HepG2 (cell line): ENCODE data around the gene EIF3L. TPM values are rescaled to one million over a fixed set of nuclear protein-coding genes. Genes with fewer than 3 reads are reported as not detected.
A peak's percentile ranks its signal among the peaks of the same experiment; 100 is the strongest.

Experiments
- ATAC-seq: fragments of 200-7000 bp; cut with Tn5 transposase; 3 replicates; pipeline ENCODE4 v1.9.1; 2020; ENCODE audit warnings: mild to moderate bottlenecking, moderate library complexity
- BruUV-seq: library from RNA; stranded (reverse); fragments of 400-500 nt; replicated peaks from 2 replicates; lab custom pipeline; 2021; lab: Mats Ljungman, UMichigan
- CTCF ChIA-PET: fragments of 300-600 bp; formaldehyde crosslinking; extraction: SDS; loops from one replicate; lab custom pipeline; 2021; ENCODE audit warnings: low total read pairs, inconsistent platforms, low intra/inter-chr PET ratio; lab: Yijun Ruan, JAX
- POLR2A ChIA-PET: fragments of 350-600 bp; sonication (Branson Sonifier 250); formaldehyde crosslinking; loops from one replicate; lab custom pipeline; 2020; ENCODE audit warnings: antibody characterized with exemption, inconsistent platforms; lab: Yijun Ruan, JAX
- DNase-seq: peaks from one replicate; pipeline ENCODE4 v3.0.0-alpha.2; 2015; ENCODE audit warnings: low spot score
- FAIRE-seq: peaks from 3 replicates; lab custom pipeline; 2011; peaks lifted over from hg19 to GRCh38; lab: Jason Lieb, UNC
- H2AFZ ChIP-seq: one replicate; pipeline ENCODE4 v1.6.1; 2011; ENCODE audit warnings: low read length, inconsistent platforms
- H3K27ac ChIP-seq: fragments of 300-600 bp; 3 replicates; pipeline ENCODE4 v1.8.0; 2011; ENCODE audit warnings: mixed run types, mild to moderate bottlenecking, mixed read lengths, low read length, inconsistent platforms; ENCODE audit not compliant: insufficient read depth; ENCODE audit errors: extremely low read length
- H3K27me3 ChIP-seq, 2 experiments: fragments of 200-600 bp in 1 of 2; 2 replicates in 1 of 2; 3 replicates in 1 of 2; pipeline versions ENCODE4 v1.6.0 to v1.8.0; 2011; ENCODE audit warnings: low read length in 2 of 2, mild to moderate bottlenecking in 2 of 2, moderate library complexity in 2 of 2, inconsistent platforms in 1 of 2; ENCODE audit not compliant: insufficient read depth in 2 of 2, control insufficient read depth in 1 of 2
- H3K36me3 ChIP-seq, 2 experiments: fragments of 200-600 bp in 1 of 2; replicated peaks in 1 of 2; 2 replicates in 1 of 2; 3 replicates in 1 of 2; pipeline versions ENCODE4 v1.5.1 to v1.8.0; 2011; ENCODE audit warnings: low read length in 2 of 2, inconsistent platforms in 1 of 2; ENCODE audit not compliant: insufficient read depth in 2 of 2, control insufficient read depth in 1 of 2
- H3K4me1 ChIP-seq: 2 replicates; pipeline ENCODE4 v1.5.1; 2012; ENCODE audit warnings: low read length, inconsistent platforms; ENCODE audit not compliant: insufficient read depth
- H3K4me2 ChIP-seq: 2 replicates; pipeline ENCODE4 v1.6.0; 2011; ENCODE audit warnings: low read depth, low read length, inconsistent platforms
- H3K4me3 ChIP-seq, 3 experiments: fragments of 200-600 bp in 1 of 3; sonication (generic), shearing (Covaris generic) in 1 of 3; replicated peaks in 1 of 3; 2 replicates each; pipeline ENCODE4 v1.5.1; 2011 to 2016; ENCODE audit warnings: low read length in 3 of 3, inconsistent platforms in 2 of 3, low read depth in 2 of 3, mild to moderate bottlenecking in 2 of 3, control low read depth in 1 of 3, mixed read lengths in 1 of 3; ENCODE audit not compliant: insufficient read depth in 1 of 3
- H3K79me2 ChIP-seq: one replicate; pipeline ENCODE4 v1.6.1; 2011; ENCODE audit warnings: low read length, inconsistent platforms; ENCODE audit not compliant: insufficient read depth
- H3K9ac ChIP-seq: 2 replicates; pipeline ENCODE4 v1.6.0; 2011; ENCODE audit warnings: mild to moderate bottlenecking, low read depth, low read length, inconsistent platforms; ENCODE audit not compliant: insufficient read depth
- H3K9me3 ChIP-seq: 2 replicates; pipeline ENCODE4 v1.5.1; 2012; ENCODE audit warnings: mild to moderate bottlenecking, low read length
- H4K20me1 ChIP-seq: 2 replicates; pipeline ENCODE4 v1.6.0; 2011; ENCODE audit warnings: inconsistent platforms, mild to moderate bottlenecking, low read length, moderate library complexity; ENCODE audit not compliant: insufficient read depth
- ATRX ChIP-seq: sonication (generic); formaldehyde crosslinking; IDR thresholded peaks from 2 replicates; pipeline ENCODE4 v1.4.0; 2020; ENCODE audit warnings: missing genetic modification reagents, borderline replicate concordance
- CHD2 ChIP-seq: IDR thresholded peaks from 2 replicates; pipeline ENCODE4 v1.6.1; 2011; ENCODE audit warnings: low read depth, low read length, improper control_type of control experiment
- CHD4 ChIP-seq: fragments of 200-600 bp; sonication (generic); IDR thresholded peaks from 2 replicates; pipeline ENCODE4 v1.7.0; 2017; ENCODE audit warnings: mild to moderate bottlenecking, low read length, borderline replicate concordance
- CREM ChIP-seq, 2 experiments: sonication (generic) in 1 of 2; formaldehyde crosslinking in 1 of 2; IDR thresholded peaks; 2 replicates each; pipeline versions ENCODE4 v1.4.0 to v1.6.1; 2016 to 2020; ENCODE audit warnings: antibody characterized with exemption in 1 of 2, mild to moderate bottlenecking in 1 of 2, missing genetic modification reagents in 1 of 2
- DNMT1 ChIP-seq: sonication (generic); formaldehyde crosslinking; IDR thresholded peaks from 2 replicates; pipeline ENCODE4 v1.5.1; 2020; ENCODE audit warnings: mild to moderate bottlenecking, missing genetic modification reagents
- HOXA3 ChIP-seq: sonication (generic); formaldehyde crosslinking; IDR thresholded peaks from 2 replicates; pipeline ENCODE4 v1.5.0; 2020; ENCODE audit warnings: missing genetic modification reagents
- KDM3A ChIP-seq: IDR thresholded peaks from 2 replicates; pipeline ENCODE4 v1.6.1; 2018; ENCODE audit warnings: low read depth, missing compliant biosample characterization
- KMT2A ChIP-seq: sonication (generic); formaldehyde crosslinking; IDR thresholded peaks from 2 replicates; pipeline ENCODE4 v1.4.0; 2020; ENCODE audit warnings: missing genetic modification reagents
- NR2F2 ChIP-seq: IDR thresholded peaks from 2 replicates; pipeline ENCODE4 v1.6.1; 2012; ENCODE audit warnings: low read depth, inconsistent platforms, borderline replicate concordance
- POGK ChIP-seq: sonication (generic); formaldehyde crosslinking; conservative IDR thresholded peaks from 2 replicates; pipeline ENCODE4 v1.8.0; 2022; ENCODE audit warnings: mild to moderate bottlenecking, moderate library complexity, missing genetic modification reagents
- RXRA ChIP-seq: sonication (generic); formaldehyde crosslinking; IDR thresholded peaks from 2 replicates; pipeline ENCODE4 v1.5.1; 2020; ENCODE audit warnings: missing genetic modification reagents
- SIX4 ChIP-seq: sonication (generic); formaldehyde crosslinking; IDR thresholded peaks from 2 replicates; pipeline ENCODE4 v1.4.0; 2020; ENCODE audit warnings: missing genetic modification reagents
- SP5 ChIP-seq: IDR thresholded peaks from 2 replicates; pipeline ENCODE4 v1.6.1; 2016; ENCODE audit warnings: low read depth, borderline replicate concordance
- ZBTB4 ChIP-seq: sonication (generic); formaldehyde crosslinking; IDR thresholded peaks from 2 replicates; pipeline ENCODE4 v1.4.0; 2020; ENCODE audit warnings: missing genetic modification reagents, mild to moderate bottlenecking, borderline replicate concordance
- ZNF510 ChIP-seq: sonication (generic); formaldehyde crosslinking; IDR thresholded peaks from 2 replicates; pipeline ENCODE4 v1.4.0; 2020; ENCODE audit warnings: low read depth, mild to moderate bottlenecking, missing genetic modification reagents
- ZNF605 ChIP-seq: sonication (generic); formaldehyde crosslinking; IDR thresholded peaks from 2 replicates; pipeline ENCODE4 v1.8.0; 2022; ENCODE audit warnings: mild to moderate bottlenecking, missing genetic modification reagents
- ZNF737 ChIP-seq: sonication (generic); formaldehyde crosslinking; IDR thresholded peaks from 2 replicates; pipeline ENCODE4 v1.5.0; 2020; ENCODE audit warnings: missing genetic modification reagents, mild to moderate bottlenecking, borderline replicate concordance
- WGBS: methylation state at CpG from one replicate; pipeline ENCODE4 v1.1.6; 2017; ENCODE audit warnings: low lambda C conversion rate; 5-methylcytosine and 5-hydroxymethylcytosine counted together
- in situ Hi-C: cut with HindIII; loops from 2 replicates; pipeline ENCODE4 v1.10.0; 2017; ENCODE audit warnings: low pct_unique_long_range_greater_than_20kb; ENCODE audit not compliant: extremely low pct_ligation_motif_present
- intact Hi-C: fragments of 100-400 bp; cut with micrococcal nuclease; formaldehyde crosslinking; loops from one replicate; pipeline ENCODE4 v1.10.0; 2022; ENCODE audit not compliant: unreplicated experiment
- polyA plus RNA-seq, 8 experiments: library from polyadenylated mRNA; depleted of rRNA in 3 of 8; stranded (reverse) in 7 of 8; unstranded in 1 of 8; fragments of >200 nt; fragmentation: Illumina TruSeq in 4 of 8; extraction: Trizol in 4 of 8; gene quantifications; 2 replicates each; pipeline versions ENCODE4 v1.2.1 to v1.2.3, GENCODE V29; 2011 to 2016; ENCODE audit warnings: low read depth in 4 of 8, missing spikeins in 1 of 8, mixed read lengths in 1 of 8; ENCODE audit not compliant: insufficient read depth in 1 of 8
- total RNA-seq, 5 experiments: library from RNA; depleted of rRNA; stranded (reverse); fragments of >200 nt; fragmentation: Illumina TruSeq; extraction: Trizol; gene quantifications; 2 replicates each; pipeline ENCODE4 v1.2.3, GENCODE V29; 2016; ENCODE audit warnings: low read depth in 1 of 5

EIF3L gene
- total and polyA plus RNA-seq, 2 of the 13 experiments (the other 11 are each of a cell fraction or from before 2014, with no cell fraction given): 514 to 793 TPM

- TF ChIP-seq CHD4 (0 out of 2 replicates have a peak, but pooled peaks have one; percentile 33), ATRX (CRISPR knock-in tag) (no peak), KDM3A (CRISPR knock-in tag) (no peak)
These were observed 46.7 kb upstream of the EIF3L start (continued) for GRCh38 chr22:37802310-37803194.

GRCh38 chr22:37803195-37803638, 46.0 kb upstream of the EIF3L start:
- peak overlapping the region; percentile 77 for H3K27ac ChIP-seq
- no peaks in the 10 kb centered on the region for H3K9me3 ChIP-seq
- H3K36me3 ChIP-seq: no peaks in the 10 kb centered on the region
- CTCF ChIA-PET: no interaction called here
- peaks cover 23% of the 10 kb centered on the region for H3K79me2 ChIP-seq
- H3K4me2 ChIP-seq: peak overlapping the region; percentile 97
- BruUV-seq: no TSS peak
- 1% methylated on average over 14 of the region's 16 CpGs for WGBS
- peak overlapping the region; percentile 78 to 95 (median 93) for H3K4me3 ChIP-seq
- FAIRE-seq (peak; percentile 86), DNase-seq (peak; percentile 65), ATAC-seq (no peak)
- peak overlapping the region; percentile 88 for H3K9ac ChIP-seq
- in situ Hi-C loops: no loop called here
- POLR2A ChIA-PET: interaction anchor here (0.7 to 8.6 kb wide), 14 partner anchors 14 to 257 kb away, joined by 3 to 127 read pairs (median 5); partner anchors contain the start of genes ANKRD54, GGA1, MICALL1 and NOL12
- no peaks in the 10 kb centered on the region; a peak in 1 of 5 replicates for H3K27me3 ChIP-seq
- peaks cover 29% of the 10 kb centered on the region; the same call in 1 of the 2 replicates for H4K20me1 ChIP-seq
- intact Hi-C loops: loop anchor here (2.0 to 10.0 kb wide), 3 partner anchors 20 to 148 kb away; partner anchors contain the start of gene PDXP
- H2AFZ ChIP-seq: no peak overlapping the region
- H3K4me1 ChIP-seq: peaks cover 23% of the 10 kb centered on the region
- TF ChIP-seq CHD2: peak; percentile 7; the same call in 1 of the 2 replicates
- TF ChIP-seq DNMT1 (CRISPR knock-in tag): no peak
- TF ChIP-seq CREM (IDR thresholded peaks at IDR 0.05): peak; percentile 76
- no peak for TF ChIP-seq CREM (CRISPR knock-in tag; IDR thresholded peaks at IDR 0.05)
- no peak for TF ChIP-seq ZNF510 (CRISPR knock-in tag)
- TF ChIP-seq ZNF737 (CRISPR knock-in tag): 0 out of 2 replicates have a peak, but pooled peaks have one; percentile 27
- TF ChIP-seq ZNF605 (CRISPR knock-in tag): no peak
- TF ChIP-seq HOXA3 (CRISPR knock-in tag): peak; percentile 6; the same call in 1 of the 2 replicates
- TF ChIP-seq SP5 (CRISPR knock-in tag): peak; percentile 56; the same call in 1 of the 2 replicates
- peak; percentile 71; the same call in 1 of the 2 replicates for TF ChIP-seq RXRA (CRISPR knock-in tag)
- peak; percentile 92 for TF ChIP-seq NR2F2
- TF ChIP-seq ZBTB4 (CRISPR knock-in tag): no peak
- TF ChIP-seq POGK (CRISPR knock-in tag): peak; percentile 75; the same call in 1 of the 2 replicates
- TF ChIP-seq SIX4: peak; percentile 82; the same call in 1 of the 2 replicates
- TF ChIP-seq KMT2A (CRISPR knock-in tag): peak; percentile 35; the same call in 1 of the 2 replicates
